Lower leg skin (tissue), 3 donors: Measurements from ENCODE around the gene DNAH10.

ENCODE experiments used
- CTCF ChIP-seq, 3 donors: fragments of 450-650 bp; IDR thresholded peaks; one replicate each; pipeline ENCODE4 v1.5.1; 2016; ENCODE audit warnings: antibody characterized with exemption in 3 of 3, mild to moderate bottlenecking in 3 of 3, moderate library complexity in 2 of 3
- POLR2A ChIP-seq, 2 donors: fragments of 450-650 bp; IDR thresholded peaks; one replicate each; pipeline ENCODE4 v1.6.1; 2016 to 2017; ENCODE audit warnings: antibody characterized with exemption in 2 of 2, mild to moderate bottlenecking in 1 of 2, moderate library complexity in 1 of 2

GRCh38 chr12:123801573-123802178 lies 39.6 kb downstream of the DNAH10 start:
- no peak for TF ChIP-seq POLR2A (IDR thresholded peaks at IDR 0.05)
- TF ChIP-seq CTCF (IDR thresholded peaks at IDR 0.05), result no peak
